ENCODE data around the gene NHERF1.

DNA sequence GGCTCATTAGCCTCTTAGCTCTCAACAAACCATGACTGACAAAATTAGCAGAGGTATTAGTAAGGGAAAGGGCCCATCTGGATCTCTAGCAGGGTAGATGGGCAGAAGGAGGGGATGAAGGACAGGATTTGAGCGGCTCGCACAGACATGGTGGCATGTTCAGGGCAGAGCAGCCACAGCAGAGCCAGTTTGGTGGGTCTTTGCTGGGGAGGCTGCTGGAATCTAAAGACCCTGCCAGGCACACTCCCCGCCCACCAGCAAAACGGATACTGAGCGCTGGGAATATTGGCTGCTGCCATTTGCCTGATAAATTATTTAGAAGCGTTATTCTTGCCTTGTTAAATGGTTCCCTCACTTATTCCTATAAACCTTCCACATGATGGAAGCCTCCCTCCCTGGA is 48.4 kb downstream of the NHERF1 start:
- TF ChIP-seq POLR2AphosphoS5 (IDR thresholded peaks at IDR 0.05; ENCODE audit: low read depth, low read length) (no peak), POLR2A (IDR thresholded peaks at IDR 0.05; ENCODE audit: low read depth, low read length) (no peak)

All from GM12892 (cell line).